T-helper 1 cell (primary cell): ENCODE measurements around the gene RAPGEF1.
A peak's percentile ranks its signal among the peaks of the same experiment; 100 is the strongest.

Source experiments
- DNase-seq, 5 donors: peaks; one replicate each; pipeline ENCODE4 v3.0.0-alpha.2; 2012 to 2020

RAPGEF1 gene

DNA sequence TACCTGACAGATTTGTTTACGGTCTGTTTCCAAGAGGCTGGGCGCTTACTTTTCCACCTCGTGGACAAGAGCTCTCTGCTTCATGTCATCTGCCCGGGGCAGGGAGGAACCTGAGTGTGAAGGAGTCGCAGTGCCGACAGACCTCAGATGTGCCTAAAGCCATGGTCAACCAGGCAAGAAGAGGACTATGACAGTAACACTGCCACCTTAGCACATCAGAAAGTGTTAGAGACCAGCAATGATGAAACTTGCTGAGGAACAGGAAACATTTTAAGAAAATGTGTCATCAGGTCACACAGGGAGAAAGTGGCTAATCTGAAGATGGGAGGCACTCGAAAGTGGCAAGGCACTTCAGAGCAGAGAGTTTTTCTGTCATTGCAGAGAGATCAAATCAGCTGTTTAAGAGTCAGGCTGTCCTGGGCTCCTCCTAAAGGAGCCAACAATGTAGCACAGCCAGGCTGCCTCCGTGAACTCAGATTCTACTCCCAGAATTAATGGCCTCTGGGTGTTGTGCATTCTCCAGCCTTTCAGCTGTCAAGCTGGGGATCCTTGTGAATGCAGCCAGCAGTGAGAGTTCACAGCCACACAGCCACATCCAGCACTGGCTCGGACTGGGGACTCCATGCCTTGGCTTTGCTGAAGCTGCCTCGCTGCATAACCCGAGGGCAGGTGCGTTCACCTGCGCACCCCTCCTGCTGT, 94.6 kb downstream of the RAPGEF1 start:
- peak in 1 of 5 donors; percentile 76 for DNase-seq

DNA sequence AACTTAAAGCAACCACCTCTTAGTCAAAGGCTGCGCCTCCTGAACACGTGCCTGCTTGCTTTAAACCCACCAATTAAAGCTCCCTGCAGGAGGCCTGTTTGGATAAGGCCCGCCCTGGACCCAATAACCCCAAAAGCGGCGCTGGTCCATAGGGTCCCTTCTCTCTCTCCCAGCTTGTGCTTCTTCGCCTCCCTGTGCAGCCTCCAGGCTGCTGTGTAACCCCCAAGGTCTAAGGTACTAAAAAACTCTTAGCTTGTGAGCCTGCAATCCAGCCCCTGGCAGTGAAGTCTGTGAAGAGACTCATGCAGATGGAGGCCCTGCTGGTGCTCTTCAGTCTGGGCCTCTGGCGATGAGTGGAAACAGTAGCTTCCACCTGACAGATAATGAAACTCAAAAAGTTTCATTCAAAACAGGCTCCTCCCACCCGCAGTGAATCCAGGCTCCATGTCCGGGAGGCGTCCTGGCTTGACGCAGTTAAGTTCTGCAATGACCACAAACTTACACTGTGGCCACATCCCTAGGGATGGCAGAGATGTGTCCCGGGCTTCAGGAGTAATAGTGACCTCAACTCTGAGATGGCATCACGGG, 97.3 kb downstream of the RAPGEF1 start:
- peak in 1 of 5 donors; percentile 85 for DNase-seq

DNA sequence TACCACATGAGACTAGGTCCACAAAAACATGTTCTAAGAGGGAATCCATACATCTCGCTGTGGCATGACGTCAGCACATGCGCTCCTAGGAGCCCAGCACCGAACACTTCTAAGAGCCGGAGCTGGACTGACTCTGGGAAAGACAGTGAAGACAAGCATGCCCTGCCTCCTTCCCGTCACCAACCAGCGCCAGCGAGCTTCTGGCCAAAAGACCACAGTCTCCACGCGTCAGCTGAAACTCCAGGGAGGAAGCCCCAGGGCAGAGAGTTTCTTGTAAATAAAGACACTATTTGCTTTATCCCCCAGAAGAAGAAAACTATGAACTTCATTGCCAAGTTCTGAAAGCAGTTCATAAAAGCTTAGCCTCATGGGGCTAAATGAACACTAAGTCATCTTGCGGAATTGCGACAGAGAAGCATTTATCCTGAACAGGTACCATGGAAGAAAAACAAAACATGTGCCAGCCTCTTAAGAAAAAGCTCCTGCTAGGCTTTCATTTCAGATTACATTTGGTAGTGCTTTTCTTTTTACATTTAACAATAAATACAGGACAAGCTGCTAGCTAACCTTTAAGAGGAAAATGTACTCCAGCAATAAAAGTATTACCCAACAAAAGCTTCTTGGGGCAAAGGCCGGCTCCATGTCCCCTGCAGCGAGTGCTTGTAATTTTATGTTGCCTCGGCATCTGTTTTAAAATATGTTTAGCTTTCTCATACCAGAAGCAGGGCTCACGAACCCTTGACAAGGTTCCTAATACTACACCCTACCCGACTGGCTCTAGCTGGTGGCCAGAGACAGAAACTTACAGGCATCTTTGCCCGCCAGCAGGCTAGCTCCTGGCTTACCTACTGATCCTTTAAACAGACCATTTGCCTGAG, 98.0 kb downstream of the RAPGEF1 start:
- no peak for DNase-seq

DNA sequence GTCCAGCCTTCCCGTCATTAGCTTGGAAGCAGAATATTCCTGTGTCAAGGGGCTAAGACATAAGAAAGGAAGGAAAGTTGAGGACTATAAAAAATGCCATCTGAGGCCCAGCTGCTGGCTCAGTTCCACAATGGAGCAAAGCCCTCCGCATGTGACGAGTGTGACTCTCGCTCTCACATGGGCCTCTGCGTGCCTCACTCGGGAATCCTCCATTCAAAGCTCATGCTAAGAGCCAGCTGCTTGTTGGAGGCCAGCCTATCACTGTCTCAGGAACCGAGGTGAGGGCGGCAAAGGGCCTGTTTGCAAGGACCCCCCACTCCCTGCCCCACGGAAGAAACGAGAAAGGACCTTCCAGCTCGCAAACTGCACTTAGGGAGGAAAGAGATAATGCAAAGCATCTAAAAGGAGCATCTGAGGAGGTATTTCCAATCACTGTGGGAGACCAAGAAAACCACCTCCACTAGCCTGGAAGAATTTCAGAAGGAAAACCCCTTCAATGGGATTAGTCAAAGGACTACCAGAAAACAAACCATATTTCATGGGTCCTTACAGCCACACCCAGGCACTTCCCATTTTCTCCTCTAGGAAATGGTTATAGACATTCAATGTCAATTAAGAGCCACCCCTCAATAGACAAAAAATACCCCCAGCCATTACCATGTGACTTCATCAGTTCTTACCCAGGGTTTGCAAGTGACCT, 99.3 kb downstream of the RAPGEF1 start:
- DNase-seq = no peak

DNA sequence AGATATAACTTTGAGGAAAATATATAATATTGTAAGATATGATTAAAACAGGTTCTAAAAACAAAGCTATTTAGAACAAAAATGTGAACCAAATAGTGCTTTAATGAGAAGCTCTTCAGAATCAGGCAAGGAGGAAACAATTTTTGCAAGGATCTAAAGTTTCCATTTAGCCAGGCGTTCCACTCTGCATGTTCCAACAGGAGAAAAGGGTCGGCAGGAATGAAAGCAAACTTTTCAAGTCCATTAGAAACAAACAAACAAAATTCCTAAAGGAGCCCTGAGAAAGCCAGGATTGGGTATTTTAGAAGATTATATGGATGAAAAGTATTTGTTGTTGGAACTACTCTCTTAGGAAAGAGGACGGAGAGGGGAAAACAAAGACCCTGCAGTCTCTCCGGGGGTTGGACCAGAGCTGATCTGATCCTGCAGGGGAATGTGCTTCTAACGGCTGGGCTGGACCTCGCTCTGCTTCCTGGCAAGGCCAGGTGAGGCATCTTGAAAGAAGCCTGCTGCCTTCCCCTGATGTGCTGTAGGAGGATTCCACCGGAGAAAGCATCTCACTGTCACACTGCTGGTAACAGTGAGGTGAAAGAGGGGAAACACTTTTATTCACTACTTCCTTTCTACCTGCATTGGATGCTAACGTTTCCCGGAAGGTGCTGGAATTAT, 100.0 kb downstream of the RAPGEF1 start:
- DNase-seq = no peak

DNA sequence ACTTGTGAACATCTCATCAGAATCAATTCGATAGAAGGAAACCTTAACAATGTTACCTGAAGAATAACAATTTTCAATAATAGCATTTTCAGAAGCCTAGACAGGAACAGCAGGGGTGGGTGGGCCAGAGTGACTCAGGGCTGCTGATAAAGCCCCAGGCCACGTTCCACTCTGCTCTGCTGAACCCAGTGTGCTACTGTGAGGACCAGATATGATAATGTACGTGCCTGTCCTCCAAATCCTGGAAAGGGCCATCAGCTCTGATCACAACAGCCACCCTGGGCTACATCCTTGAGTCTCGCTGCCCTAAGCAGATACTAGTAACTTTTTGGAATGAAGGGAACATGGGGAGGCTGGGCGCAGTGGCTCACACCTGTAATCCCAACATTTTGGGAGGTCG, 103.3 kb downstream of the RAPGEF1 start:
- no peak for DNase-seq

DNA sequence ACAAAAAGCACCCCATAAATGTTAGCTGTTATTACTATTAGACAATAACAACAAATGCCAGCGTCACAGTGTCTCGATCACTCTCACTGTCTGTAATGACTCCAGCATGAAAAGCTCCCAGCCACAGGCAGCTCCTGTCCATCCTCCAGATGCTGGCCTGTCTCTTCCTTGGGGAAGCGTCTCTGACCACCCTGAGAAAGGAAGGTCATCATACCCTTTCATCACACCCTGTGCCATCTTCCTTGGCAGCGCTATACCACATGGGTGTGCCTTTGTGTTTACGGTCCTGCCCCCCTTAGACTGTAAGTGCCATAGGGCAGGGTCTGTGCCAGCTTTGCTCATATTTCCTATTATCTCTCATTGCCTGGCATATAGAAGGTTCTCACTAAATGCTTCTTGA, 104.0 kb downstream of the RAPGEF1 start:
- no peak for DNase-seq

DNA sequence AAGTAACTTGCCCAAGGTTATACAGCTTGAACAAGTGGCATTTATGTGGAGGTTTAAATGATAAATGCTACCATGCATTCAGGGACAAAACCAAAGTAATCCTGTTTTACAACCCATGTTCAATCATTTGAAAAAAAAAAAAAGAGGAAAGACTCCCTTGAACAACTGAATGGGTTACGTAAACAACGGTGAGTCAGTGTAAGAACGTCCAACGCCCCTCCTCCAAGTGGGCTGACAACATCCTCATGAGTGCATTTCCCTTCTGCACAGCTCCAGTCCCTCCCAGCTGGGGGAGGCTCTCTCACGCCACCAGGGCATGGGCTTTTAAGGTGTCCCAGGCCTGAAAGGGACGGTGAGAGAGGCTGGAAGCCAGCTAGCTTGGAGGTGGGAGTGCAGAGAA, 104.6 kb downstream of the RAPGEF1 start:
- DNase-seq = peak; percentile 53 to 89 (median 68)

DNA sequence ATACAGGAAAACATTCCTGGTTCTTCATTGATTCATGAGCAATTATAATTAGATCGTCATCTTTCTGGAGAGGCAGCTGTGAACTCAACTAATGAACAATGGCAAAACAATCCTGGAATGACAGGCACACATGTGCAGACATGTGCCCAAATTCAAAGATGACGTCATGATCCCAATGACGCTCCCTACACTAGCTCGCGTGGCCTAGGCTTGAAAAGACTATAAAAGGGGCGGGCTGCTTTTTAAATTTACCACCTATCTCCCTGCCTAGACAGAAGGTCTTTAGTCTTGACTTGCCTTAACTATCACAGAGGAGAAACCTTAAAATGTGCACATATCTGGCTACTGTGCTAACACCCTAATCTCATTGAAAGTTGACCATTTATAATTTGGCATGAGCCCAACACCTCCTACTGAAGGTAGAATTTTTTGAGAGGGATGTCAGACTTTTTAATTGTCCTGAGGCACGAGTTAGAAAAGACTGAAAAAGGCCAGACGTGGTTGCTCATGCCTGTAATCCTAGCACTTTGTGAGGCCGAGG, 106.3 kb downstream of the RAPGEF1 start:
- DNase-seq = no peak

DNA sequence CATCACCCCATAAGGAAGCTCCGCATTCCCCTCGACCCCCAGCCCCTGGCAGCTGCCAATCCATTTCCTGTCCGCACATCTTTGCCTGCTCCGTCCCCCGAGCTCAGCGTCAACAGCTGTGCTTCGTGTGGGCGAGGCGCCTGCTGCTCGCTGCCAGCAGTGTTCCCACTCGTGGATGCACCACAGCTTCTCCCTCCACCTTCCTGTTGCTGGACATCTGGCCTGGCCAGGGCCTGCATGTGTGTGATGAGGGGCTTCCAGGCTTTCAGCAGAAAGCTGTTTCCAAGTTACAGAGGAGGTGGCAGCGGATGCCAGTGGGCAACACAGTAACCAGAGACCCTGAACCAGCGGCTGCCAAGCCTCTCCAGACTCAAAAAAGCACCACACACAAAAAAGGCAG, 108.6 kb downstream of the RAPGEF1 start:
- no peak for DNase-seq

DNA sequence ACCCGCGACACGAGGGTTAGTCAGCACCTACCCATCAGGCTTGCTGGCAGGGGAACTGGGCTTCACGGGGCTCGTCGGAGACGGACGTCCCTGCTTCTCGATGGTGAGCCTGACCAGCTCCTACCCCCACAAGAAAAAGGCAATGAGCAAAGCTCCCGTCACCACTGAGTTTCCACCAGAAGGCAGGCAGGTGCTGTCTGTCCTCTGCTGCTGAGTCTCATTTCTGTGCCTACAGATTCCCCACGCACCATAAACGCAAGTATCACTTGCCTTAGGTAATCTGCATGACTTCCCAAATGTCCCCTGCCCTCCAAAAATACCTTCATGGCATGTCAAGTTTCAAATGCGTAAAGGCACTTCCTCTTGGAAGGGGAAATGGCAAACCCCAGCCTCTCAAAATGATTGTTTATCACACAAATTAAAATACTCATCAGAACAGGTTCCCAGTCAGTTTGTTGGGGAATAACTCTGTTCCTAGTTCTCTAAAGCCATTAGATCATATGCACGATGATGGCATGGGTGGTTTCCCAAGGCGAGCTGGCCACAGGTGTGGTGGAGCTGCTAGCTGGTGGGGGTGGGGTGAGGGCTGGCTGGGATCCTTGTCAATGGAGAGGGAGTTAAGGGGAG, 109.6 kb downstream of the RAPGEF1 start:
- no peak for DNase-seq

DNA sequence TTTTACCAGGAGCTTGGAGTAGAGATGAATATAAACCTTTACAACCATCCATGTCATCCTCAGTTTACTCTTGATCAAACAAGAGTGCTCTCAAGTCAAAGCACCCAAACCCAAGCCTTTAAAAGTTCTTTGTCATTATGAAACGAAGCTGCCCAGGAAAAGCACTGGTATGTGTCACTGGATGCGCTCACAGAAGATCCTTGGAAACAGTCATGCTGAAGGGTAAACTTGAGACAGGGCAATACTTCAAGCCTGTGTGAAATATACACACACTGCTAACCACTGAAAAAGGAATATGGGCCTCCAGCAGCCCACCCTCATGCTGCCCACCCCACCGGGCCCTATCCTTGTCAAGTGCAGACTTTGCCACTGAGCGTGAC, 110.1 kb downstream of the RAPGEF1 start:
- peak in 1 of 5 donors; percentile 30 for DNase-seq

DNA sequence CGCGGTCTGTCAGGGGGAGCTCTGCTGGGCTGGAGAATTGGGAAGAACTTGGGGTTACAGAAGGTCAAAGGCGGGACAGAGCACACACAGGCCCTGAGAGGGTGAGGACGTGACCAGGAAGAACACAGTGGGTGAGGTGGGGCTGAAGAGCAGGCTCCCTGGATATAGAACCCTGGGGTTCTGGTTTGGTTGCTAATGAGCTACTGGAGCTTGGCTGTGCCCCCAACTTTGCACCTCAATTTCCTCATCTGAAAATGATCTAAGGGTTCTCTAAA, 110.7 kb downstream of the RAPGEF1 start:
- no peak for DNase-seq

DNA sequence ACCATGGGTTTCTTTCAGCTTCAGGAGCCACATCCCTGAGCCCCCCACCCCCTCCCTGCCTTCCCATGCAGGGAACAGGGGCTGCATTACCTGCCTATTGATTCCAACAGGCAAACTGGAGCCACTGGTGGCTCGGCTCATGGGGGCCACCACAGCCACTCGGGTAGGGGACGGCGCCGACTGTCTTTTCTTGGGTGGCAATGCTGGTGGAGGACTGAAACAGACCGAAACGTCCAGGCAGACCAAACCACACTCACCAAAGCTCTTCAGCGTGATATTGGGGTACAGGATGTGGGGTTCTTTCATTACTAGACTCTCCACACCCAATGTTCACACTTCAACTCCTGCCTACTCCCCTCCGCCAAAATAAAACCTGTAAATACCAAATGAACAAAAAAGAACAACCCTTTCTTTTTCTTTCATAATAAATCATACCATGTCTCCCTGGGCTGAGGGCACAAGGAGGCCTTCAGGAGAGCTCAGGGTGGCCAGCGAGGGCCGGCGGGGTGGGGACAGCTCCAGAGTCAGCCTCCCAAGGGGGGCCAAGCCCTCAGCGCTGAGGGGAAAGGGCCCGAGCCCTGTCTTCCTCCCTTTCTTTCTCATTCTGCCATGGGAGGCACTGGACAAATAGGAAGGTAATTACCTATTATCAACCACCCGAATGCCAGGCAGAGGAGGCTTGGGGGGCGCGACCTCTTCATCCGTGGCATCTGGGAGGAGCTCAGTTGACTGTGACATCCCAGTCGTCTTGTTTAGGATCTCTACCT, 111.2 kb downstream of the RAPGEF1 start:
- peak in 1 of 5 donors; percentile 20 for DNase-seq

DNA sequence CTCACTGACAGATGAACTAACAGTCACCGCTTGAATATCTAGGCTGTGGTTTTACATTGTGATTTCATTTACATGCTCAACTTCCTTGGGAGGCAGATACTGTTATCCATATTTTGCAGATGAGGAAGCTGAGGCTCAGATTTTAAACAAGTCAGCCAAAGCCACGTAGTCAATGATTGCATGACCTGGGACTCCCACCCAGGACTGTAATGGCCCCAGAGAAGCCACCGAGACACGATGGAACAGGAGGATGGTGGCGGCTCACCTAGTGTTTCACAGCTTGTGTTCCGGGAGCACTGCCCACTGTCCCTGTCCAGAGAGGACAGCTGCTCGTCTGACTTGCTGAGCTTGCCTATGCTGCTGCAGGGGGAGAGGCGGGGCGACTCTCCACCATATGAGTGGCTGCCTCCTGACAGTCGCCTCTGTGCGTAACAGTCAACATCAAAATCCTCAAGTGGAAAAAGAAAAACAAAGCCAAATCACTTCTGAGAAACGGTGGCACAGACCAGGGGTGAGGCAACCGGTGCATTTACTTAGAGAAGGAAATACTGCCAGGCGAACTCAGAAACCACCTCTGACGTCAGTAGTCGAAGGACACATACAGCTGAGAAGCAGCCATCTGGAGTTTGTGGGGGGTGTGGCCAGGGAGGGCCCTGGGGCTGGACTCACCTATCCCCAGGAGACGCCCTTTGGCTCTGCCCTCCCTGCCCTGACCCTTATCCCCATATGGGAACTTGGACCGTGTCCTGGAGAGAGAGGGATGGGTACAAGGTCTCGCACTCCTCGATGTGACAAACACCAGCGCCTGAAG, 112.0 kb downstream of the RAPGEF1 start:
- peak; percentile 35 to 89 (median 54) for DNase-seq

DNA sequence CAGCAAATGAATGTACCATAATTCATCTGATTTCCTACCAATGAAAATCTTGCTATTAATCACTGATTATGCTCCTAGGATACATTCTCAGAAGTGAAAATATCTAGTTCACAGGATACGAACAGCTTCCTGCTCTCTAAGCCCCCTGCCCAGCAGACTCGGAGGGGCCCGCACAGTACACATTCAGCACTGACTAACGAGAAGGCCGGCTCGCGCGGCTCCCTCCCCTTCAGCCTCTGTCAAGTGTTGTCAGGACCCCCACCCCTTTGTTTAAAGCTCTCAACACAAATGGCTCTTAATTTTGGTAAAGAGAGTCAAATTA, 112.6 kb downstream of the RAPGEF1 start:
- no peak for DNase-seq

DNA sequence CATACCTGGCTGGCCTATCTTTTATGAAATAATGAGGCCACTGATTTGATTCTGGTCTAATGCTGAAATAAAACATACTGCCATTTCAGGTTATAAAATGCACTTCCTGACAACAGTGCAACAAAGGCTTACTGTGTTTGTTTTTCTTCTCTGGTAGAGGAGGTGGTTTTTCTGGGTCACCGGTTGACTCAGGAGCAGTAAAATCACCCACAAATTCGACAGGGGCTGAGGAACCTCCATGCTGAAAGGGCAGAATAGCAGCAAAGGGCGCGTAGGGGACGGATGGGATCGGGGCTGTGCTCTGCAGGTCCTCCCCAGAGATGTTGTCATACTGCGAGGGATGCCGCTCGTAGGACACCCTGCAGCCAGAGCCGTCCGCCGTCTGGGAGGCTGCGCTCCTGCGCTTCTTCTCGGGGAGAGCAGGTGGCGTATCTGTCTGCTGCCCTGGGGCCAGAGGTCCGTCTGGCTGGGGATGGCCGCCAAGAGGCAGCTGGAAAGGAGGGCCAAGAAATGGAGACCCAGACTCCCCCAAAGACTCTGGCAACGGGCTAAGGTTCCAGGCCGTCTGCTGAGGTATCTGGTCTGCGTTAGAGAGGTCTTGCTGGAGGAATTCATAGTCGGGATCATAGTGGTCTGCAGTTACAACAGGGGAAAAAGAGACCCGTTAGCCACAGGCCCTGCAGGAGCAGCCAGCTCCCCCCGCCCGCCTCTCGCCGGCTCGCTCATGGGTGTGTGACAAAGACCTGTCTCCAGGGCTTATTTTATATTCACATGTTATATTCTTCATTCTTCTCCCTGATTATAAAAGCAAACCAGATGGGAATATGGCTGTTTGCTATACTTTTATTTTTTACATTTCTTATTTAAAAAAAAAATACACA, 113.8 kb downstream of the RAPGEF1 start:
- DNase-seq = peak in 1 of 5 donors; percentile 27

DNA sequence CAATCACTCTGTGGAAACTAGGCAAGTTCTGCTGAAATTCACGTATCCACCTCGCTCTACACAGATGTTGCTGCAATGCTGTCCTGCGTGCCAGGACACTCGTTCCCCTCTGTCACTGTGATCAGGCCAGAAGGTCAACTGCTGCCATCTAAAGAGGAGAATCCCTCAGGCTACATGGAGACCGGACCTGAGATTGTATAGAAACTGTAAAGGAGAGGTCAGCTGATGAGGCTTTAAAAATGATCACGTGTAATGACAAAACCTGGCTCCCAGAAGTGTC, 114.4 kb downstream of the RAPGEF1 start:
- no peak for DNase-seq

DNA sequence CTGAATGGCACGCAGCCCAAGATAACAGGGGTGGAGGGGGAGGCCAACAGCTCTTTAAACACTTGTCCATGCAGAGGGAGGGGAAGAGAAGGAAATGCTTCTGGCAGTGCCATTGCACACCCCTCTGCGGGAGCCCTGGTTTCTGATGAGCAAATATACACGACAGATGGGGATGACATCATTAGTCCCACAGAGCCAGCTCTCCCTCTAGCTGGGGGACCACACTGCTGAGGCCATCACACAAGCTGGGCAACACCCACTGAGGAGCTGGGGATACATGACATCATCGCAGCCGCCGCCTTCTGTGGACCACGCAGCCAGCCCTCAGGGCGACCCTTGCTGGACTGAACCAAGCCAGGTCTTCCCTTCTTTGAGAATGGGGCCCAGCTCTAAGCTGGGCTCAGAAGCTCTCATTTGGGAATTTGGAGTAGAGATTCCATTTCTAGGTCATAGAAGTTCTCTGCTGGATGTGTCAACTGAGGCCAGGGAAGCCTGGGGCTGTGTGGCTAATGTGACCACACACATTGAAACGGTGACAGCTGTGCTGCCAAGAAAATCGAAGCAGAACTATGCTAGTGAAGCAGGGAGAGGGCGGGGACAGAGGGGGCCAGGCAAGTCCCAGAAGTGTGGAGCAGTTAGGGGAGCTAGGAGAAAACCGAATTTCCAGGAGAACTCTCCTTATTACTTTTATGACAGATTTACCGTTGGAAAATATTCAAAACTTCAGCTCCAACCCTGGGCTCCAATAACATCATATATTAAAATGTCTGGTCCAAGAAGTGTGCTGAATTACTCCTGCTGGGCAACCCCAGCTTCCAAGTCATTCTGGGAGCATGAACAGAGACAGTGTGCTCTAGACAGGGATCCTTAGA, 115.0 kb downstream of the RAPGEF1 start:
- DNase-seq = no peak
